B cell (primary cell): ENCODE data around the gene LYPD5. TPM values are rescaled to one million over a fixed set of nuclear protein-coding genes. Genes with fewer than 3 reads are reported as not detected.
"Not testable (repeated sequence)": the region's sequence is repeated elsewhere in the genome, so short reads cannot be mapped to it uniquely, and the experiment has no call there.

Source experiments
- ATAC-seq: fragments of 200-7000 bp; cut with Tn5 transposase; one replicate; pipeline ENCODE4 v1.10.0; 2021; ENCODE audit warnings: low read depth, mild to moderate bottlenecking, moderate number of reproducible peaks, moderate library complexity
- CTCF ChIA-PET: fragments of 350-600 bp; sonication (Branson Sonifier 250); formaldehyde crosslinking; loops from one replicate; lab custom pipeline; 2021; ENCODE audit warnings: antibody characterized with exemption, inconsistent platforms; lab: Charles Lee
- POLR2A ChIA-PET: fragments of 350-600 bp; sonication (Branson Sonifier 250); formaldehyde crosslinking; loops from one replicate; lab custom pipeline; 2021; ENCODE audit warnings: antibody characterized with exemption; lab: Charles Lee
- DNase-seq: peaks from one replicate; pipeline ENCODE4 v3.0.0; 2013
- H2AFZ ChIP-seq: 2 replicates; pipeline ENCODE4 v1.6.1; 2012; ENCODE audit warnings: mild to moderate bottlenecking, low read depth, low read length; ENCODE audit not compliant: insufficient read depth, poor library complexity, severe bottlenecking
- H3K27ac ChIP-seq, 2 donors: 1 replicate in 1 of 2; 2 replicates in 1 of 2; pipeline ENCODE4 v1.5.1; 2012 to 2013; ENCODE audit warnings: low read length in 2 of 2, mild to moderate bottlenecking in 2 of 2, moderate library complexity in 1 of 2
- H3K27me3 ChIP-seq, 4 experiments: fragments of 200-600 bp in 1 of 4; sonication (generic) in 1 of 4; replicated peaks in 1 of 4; 1 replicate in 2 of 4; 2 replicates in 2 of 4; pipeline versions ENCODE4 v1.6.1 to v1.7.0; 2013 to 2016; ENCODE audit warnings: low read length in 3 of 4, mild to moderate bottlenecking in 2 of 4, mixed read lengths in 1 of 4, moderate library complexity in 1 of 4; ENCODE audit not compliant: insufficient read depth in 4 of 4, control insufficient read depth in 3 of 4; ENCODE audit errors: control extremely low read depth in 1 of 4
- H3K36me3 ChIP-seq, 2 experiments: replicated peaks in 1 of 2; 1 replicate in 1 of 2; 2 replicates in 1 of 2; pipeline versions ENCODE4 v1.6.1 to v1.7.1; 2013; ENCODE audit warnings: low read length in 1 of 2; ENCODE audit not compliant: insufficient read depth in 2 of 2, control insufficient read depth in 1 of 2; ENCODE audit errors: control extremely low read depth in 1 of 2, extremely low read depth in 1 of 2
- H3K4me1 ChIP-seq, 2 donors: fragments of 200-600 bp in 1 of 2; sonication (generic) in 1 of 2; 1 replicate in 1 of 2; 2 replicates in 1 of 2; pipeline versions ENCODE4 v1.5.1 to v1.6.1; 2013 to 2017; ENCODE audit warnings: low read length in 2 of 2; ENCODE audit not compliant: control insufficient read depth in 2 of 2, insufficient read depth in 2 of 2
- H3K4me2 ChIP-seq: replicated peaks from 2 replicates; pipeline ENCODE3; 2012; ENCODE audit warnings: mild to moderate bottlenecking, low read depth, low read length; ENCODE audit not compliant: poor library complexity, severe bottlenecking
- H3K4me3 ChIP-seq, 5 experiments: fragments of 200-600 bp in 1 of 5; sonication (generic) in 1 of 5; 1 replicate in 3 of 5; 2 replicates in 2 of 5; pipeline versions ENCODE4 v1.5.1 to v1.7.0; 2011 to 2016; ENCODE audit warnings: low read length in 4 of 5, mild to moderate bottlenecking in 4 of 5, low read depth in 2 of 5, control low read depth in 1 of 5, moderate library complexity in 1 of 5; ENCODE audit not compliant: insufficient read depth in 1 of 5; ENCODE audit errors: control extremely low read depth in 1 of 5, extremely low read depth in 1 of 5
- H3K79me2 ChIP-seq: fragments of 200-600 bp; sonication (generic); one replicate; pipeline ENCODE4 v1.6.0; 2016; ENCODE audit warnings: low read length; ENCODE audit not compliant: control insufficient read depth, insufficient read depth
- H3K9ac ChIP-seq: fragments of 200-600 bp; sonication (generic); 2 replicates; pipeline ENCODE4 v1.6.1; 2017; ENCODE audit warnings: mild to moderate bottlenecking, low read length, moderate library complexity
- H3K9me3 ChIP-seq, 3 donors: one replicate each; pipeline versions ENCODE4 v1.6.1 to v1.7.1; 2013; ENCODE audit warnings: low read length in 2 of 3; ENCODE audit not compliant: control insufficient read depth in 2 of 3, insufficient read depth in 1 of 3; ENCODE audit errors: control extremely low read depth in 1 of 3
- H4K20me1 ChIP-seq: 2 replicates; pipeline ENCODE4 v1.6.0; 2012; ENCODE audit warnings: mild to moderate bottlenecking, low read length; ENCODE audit not compliant: insufficient read depth, control insufficient read depth, poor library complexity, severe bottlenecking
- H3K27ac Mint-ChIP-seq: one replicate; pipeline ENCODE4 v1.8.0; 2021; ENCODE audit warnings: mixed read lengths
- H3K27me3 Mint-ChIP-seq: one replicate; pipeline ENCODE4 v1.8.0; 2021; ENCODE audit warnings: mixed read lengths
- H3K4me1 Mint-ChIP-seq: one replicate; pipeline ENCODE4 v1.8.0; 2021; ENCODE audit warnings: mixed read lengths
- H3K4me3 Mint-ChIP-seq: one replicate; pipeline ENCODE4 v1.8.0; 2021; ENCODE audit warnings: mixed read lengths
- H3K9me3 Mint-ChIP-seq: one replicate; pipeline ENCODE4 v1.8.0; 2022; ENCODE audit warnings: mixed read lengths; ENCODE audit not compliant: insufficient read depth
- CTCF ChIP-seq: fragments of 200-600 bp; IDR thresholded peaks from one replicate; pipeline ENCODE4 v1.8.0; 2022; ENCODE audit warnings: antibody characterized with exemption, mild to moderate bottlenecking
- EZH2 ChIP-seq: IDR thresholded peaks from 2 replicates; pipeline ENCODE4 v1.6.1; 2012; ENCODE audit warnings: borderline replicate concordance, low read depth, mild to moderate bottlenecking, moderate library complexity, low read length; ENCODE audit not compliant: insufficient read depth, poor library complexity, severe bottlenecking
- WGBS: methylation state at CpG from one replicate; pipeline ENCODE4 v1.1.5; 2013; ENCODE audit warnings: missing lambda C conversion rate; ENCODE audit not compliant: insufficient coverage; 5-methylcytosine and 5-hydroxymethylcytosine counted together
- intact Hi-C: fragments of 100-400 bp; cut with micrococcal nuclease; formaldehyde crosslinking; loops from one replicate; pipeline ENCODE4 v1.10.0; 2022
- polyA plus RNA-seq: library from polyadenylated mRNA; depleted of rRNA; stranded (reverse); fragments of >200 nt; gene quantifications from 2 replicates; pipeline ENCODE4 v1.2.3, GENCODE V29; 2012
- total RNA-seq, 2 donors: library from RNA; stranded (reverse); fragments of 120-200 nt in 1 of 2; gene quantifications; 1 replicate in 1 of 2; 2 replicates in 1 of 2; pipeline versions ENCODE4 v1.2.3 to v1.2.4, GENCODE V29; 2013 to 2022

Gene LYPD5
- total and polyA plus RNA-seq, 2 donors (not counting 1 experiment from before 2014, with no cell fraction given): 0.46 TPM; not detected in 1

GRCh38 chr19:43818500-43818899, 16.3 kb upstream of the LYPD5 start:
- Mint-ChIP-seq H3K9me3 (peaks cover 3% of the 10 kb centered on the region), H3K4me1 (peaks cover 10% of the 10 kb centered on the region), H3K4me3 (no peak overlapping the region), H3K27me3 (peaks cover 49% of the 10 kb centered on the region), H3K27ac (no peak overlapping the region)
- Histone ChIP-seq H3K4me1 (peaks cover 9 to 12% of the 10 kb centered on the region in 2 donors), H3K4me2 (no peak overlapping the region), H3K27ac (no peak overlapping the region), H3K9me3 (peaks cover 0 to 7% (median 1%) of the 10 kb centered on the region in 3 donors), H2AFZ (no peak overlapping the region), H3K9ac (no peak overlapping the region), H3K27me3 (peaks cover 0 to 24% (median 20%) of the 10 kb centered on the region in 4 experiments), H3K36me3 (no peaks in the 10 kb centered on the region), H4K20me1 (no peaks in the 10 kb centered on the region), H3K79me2 (no peaks in the 10 kb centered on the region), H3K4me3 (no peak overlapping the region)
- DNase-seq: no peak
- no peak for ATAC-seq
- 93% methylated on average over 5 of the region's 5 CpGs for WGBS
- intact Hi-C loops: no loop called here
- ChIA-PET POLR2A (no interaction called here), CTCF (no interaction called here)
- TF ChIP-seq CTCF: no peak
- TF ChIP-seq EZH2: no peak

- not testable (repeated sequence) for ATAC-seq
Measured at GRCh38 chr19:43817454-43817853, 15.2 kb upstream of the LYPD5 start.

More at GRCh38 chr19:43817454-43817853, 15.2 kb upstream of the LYPD5 start:
- H2AFZ ChIP-seq, H3K9ac ChIP-seq, H3K9me3 Mint-ChIP-seq, DNase-seq, H3K27ac Mint-ChIP-seq, H3K4me1 Mint-ChIP-seq, H3K36me3 ChIP-seq, H3K27ac ChIP-seq, H3K9me3 ChIP-seq, H3K4me3 Mint-ChIP-seq, CTCF ChIA-PET, H3K79me2 ChIP-seq, intact Hi-C loops, H4K20me1 ChIP-seq, H3K4me2 ChIP-seq, H3K4me3 ChIP-seq: not testable (repeated sequence)
- 83% methylated on average over 1 of the region's 1 CpG for WGBS
- POLR2A ChIA-PET: interaction anchor here (0.7 kb wide), 1 partner anchor 49 kb away, joined by 4 read pairs; no protein-coding TSS in a partner anchor
- peaks cover 0 to 24% (median 20%) of the 10 kb centered on the region in 4 experiments for H3K27me3 ChIP-seq
- peaks cover 9 to 12% of the 10 kb centered on the region in 2 donors for H3K4me1 ChIP-seq
- H3K27me3 Mint-ChIP-seq: peaks cover 56% of the 10 kb centered on the region
